Measurements from ENCODE around the gene EXOC6B.

GRCh38 chr2:72630767-72631166, 195.1 kb downstream of the EXOC6B start:
- TF ChIP-seq CTCF (IDR thresholded peaks at IDR 0.05; ENCODE audit: low read depth, low read length), result no peak
- TF ChIP-seq EZH2phosphoT487 (IDR thresholded peaks at IDR 0.05; ENCODE audit: low read depth), result no peak
